ENCODE results near the gene CALCA. TPM values are rescaled to one million over a fixed set of nuclear protein-coding genes. Genes with fewer than 3 reads are reported as not detected.

The CALCA gene
- total and polyA plus RNA-seq, 2 experiments from 2014 or later: 1.9 to 2.5 TPM

DNA sequence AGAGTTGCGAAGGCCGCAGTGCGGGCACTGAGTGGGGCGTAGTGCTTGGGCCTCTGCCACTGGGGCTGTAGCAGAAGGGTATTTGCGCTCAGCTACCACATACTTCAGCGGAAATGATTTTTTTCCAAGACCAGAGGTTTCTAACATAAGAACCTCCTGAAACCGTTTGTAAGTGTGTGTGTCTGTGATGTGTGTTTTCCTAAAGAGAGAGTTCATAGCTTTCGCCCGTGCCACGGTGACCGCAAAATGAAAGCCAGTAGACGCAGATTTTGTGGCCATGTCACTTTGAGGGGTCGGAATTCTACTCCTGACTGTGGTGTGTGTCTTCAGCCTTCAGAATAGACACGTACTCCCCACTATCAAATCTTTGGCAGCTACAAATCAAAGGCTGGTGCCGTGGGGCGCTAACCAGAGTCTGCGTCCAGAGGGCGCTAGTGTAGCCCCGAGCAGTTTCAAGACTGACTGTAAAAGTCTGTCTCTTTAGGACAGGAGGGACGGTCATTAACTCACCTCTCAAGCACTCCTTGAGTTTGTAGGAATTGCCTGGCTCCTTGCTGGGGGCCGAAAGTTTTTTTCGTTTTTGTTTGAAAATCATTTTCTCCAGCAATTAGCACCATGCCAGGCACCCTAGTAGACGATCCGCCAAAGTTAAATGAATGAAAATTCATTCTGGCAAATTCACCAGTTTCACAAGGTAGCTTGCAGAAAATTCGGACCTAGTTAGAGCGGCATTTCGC lies 2.5 kb upstream of the CALCA start:
- Mint-ChIP-seq H3K4me3 (peak overlapping the region; percentile 77), H3K4me1 (peaks cover 52% of the 10 kb centered on the region), H3K27me3 (ENCODE audit: insufficient read depth, low read depth, poor library complexity) (peaks cover 68% of the 10 kb centered on the region), H3K9me3 (no peaks in the 10 kb centered on the region; the same call in 2 of the 3 replicates), H3K36me3 (ENCODE audit: low read depth) (no peaks in the 10 kb centered on the region), H3K27ac (no peak overlapping the region)
- peak overlapping the region; percentile 74 for H3K4me3 ChIP-seq
- no peaks in the 10 kb centered on the region for H3K79me2 ChIP-seq (replicated peaks; ENCODE audit: insufficient read depth)
- no peaks in the 10 kb centered on the region for H3F3A ChIP-seq (replicated peaks; ENCODE audit: low read depth)
- DNase-seq (ENCODE audit: low spot score) (peak; percentile 86), ATAC-seq (peak; percentile 72)
- H3K9me2 ChIP-seq (ENCODE audit: insufficient read depth): peaks cover 4% of the 10 kb centered on the region; the same call in 1 of the 2 replicates
- H3K27ac ChIP-seq (ENCODE audit: low read depth): no peak overlapping the region
- H3K4me2 ChIP-seq: peak overlapping the region; percentile 95
- no peaks in the 10 kb centered on the region for H3K36me3 ChIP-seq (ENCODE audit: insufficient read depth)
- peaks cover 8% of the 10 kb centered on the region; the same call in 1 of the 2 replicates for H4K20me1 ChIP-seq (replicated peaks; ENCODE audit: insufficient read depth)
- H3K4me1 ChIP-seq (ENCODE audit: insufficient read depth): peaks cover 39% of the 10 kb centered on the region
- peaks cover 97% of the 10 kb centered on the region for H3K27me3 ChIP-seq (ENCODE audit: insufficient read depth)
- no peak overlapping the region for H2AFZ ChIP-seq
- 0 out of 2 replicates have a peak, but pooled peaks have one; percentile 10 for TF ChIP-seq CREB1 (CRISPR knock-in tag; IDR thresholded peaks at IDR 0.05; ENCODE audit: low read depth)
- TF ChIP-seq NANOG (IDR thresholded peaks at IDR 0.05; ENCODE audit: borderline replicate concordance): no peak
- TF ChIP-seq EZH2 (IDR thresholded peaks at IDR 0.05; ENCODE audit: low read depth, unreplicated experiment): peak; percentile 24
- TF ChIP-seq, protein P1, sequence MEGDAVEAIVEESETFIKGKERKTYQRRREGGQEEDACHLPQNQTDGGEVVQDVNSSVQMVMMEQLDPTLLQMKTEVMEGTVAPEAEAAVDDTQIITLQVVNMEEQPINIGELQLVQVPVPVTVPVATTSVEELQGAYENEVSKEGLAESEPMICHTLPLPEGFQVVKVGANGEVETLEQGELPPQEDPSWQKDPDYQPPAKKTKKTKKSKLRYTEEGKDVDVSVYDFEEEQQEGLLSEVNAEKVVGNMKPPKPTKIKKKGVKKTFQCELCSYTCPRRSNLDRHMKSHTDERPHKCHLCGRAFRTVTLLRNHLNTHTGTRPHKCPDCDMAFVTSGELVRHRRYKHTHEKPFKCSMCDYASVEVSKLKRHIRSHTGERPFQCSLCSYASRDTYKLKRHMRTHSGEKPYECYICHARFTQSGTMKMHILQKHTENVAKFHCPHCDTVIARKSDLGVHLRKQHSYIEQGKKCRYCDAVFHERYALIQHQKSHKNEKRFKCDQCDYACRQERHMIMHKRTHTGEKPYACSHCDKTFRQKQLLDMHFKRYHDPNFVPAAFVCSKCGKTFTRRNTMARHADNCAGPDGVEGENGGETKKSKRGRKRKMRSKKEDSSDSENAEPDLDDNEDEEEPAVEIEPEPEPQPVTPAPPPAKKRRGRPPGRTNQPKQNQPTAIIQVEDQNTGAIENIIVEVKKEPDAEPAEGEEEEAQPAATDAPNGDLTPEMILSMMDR (conservative IDR thresholded peaks at IDR 0.05; ENCODE audit: low read depth in 2 of 2): peak; percentile 78 to 90

DNA sequence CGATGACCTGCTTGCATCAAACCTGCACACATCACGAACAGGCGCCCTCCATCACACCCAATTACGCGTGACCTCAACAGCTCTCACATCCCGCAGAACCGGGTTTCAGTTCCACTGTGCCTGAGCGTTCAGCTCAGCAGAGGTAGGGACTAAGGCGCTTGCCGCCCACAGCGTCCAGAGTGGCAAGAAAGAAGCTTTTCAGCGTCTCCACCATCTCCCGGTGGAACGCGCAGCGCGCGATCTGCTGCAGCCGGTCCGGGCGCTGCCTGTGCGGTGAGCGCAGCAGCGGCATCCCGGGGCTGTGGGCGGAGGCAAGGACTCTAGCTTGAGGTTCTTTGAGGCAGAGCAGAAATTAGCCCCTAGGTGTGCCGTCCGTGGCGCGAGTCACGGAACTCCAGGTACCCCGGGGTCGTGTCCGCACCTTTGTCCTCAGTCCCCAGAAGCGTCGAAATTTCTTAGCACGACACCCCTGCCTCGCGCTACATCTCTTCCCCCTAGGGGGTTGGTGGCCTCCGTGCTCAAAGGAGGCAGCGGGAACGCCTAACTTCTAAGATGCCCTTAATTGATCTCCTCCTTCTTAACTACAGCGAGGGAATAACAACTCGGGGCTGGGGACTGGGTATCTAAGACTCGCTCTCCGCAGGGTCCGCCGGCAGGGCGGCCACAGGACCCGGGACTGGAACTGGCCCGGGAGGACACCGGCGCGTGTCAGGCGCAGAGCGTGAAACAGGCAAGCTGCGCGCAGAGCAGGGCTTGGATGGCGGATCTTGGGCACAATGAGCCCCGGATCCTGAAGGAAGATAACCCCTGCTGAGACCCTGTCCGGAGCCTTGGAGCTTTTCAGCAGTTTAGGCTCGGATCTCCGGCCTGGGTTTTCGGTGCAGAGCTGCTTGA lies 1.7 kb upstream of the CALCA start:
- Histone ChIP-seq H3K9me2 (ENCODE audit: insufficient read depth) (no peaks in the 10 kb centered on the region), H2AFZ (no peak overlapping the region; the same call in 1 of the 2 replicates), H3K4me1 (ENCODE audit: insufficient read depth) (peaks cover 36% of the 10 kb centered on the region), H3K27ac (ENCODE audit: low read depth) (no peak overlapping the region), H3K4me2 (peak overlapping the region; percentile 95), H3K79me2 (replicated peaks; ENCODE audit: insufficient read depth) (no peaks in the 10 kb centered on the region), H3K4me3 (peak overlapping the region; percentile 74), H3F3A (replicated peaks; ENCODE audit: low read depth) (no peaks in the 10 kb centered on the region), H3K27me3 (ENCODE audit: insufficient read depth) (peaks cover 89% of the 10 kb centered on the region), H4K20me1 (replicated peaks; ENCODE audit: insufficient read depth) (peaks cover 8% of the 10 kb centered on the region; the same call in 1 of the 2 replicates), H3K36me3 (ENCODE audit: insufficient read depth) (no peaks in the 10 kb centered on the region)
- TF ChIP-seq EZH2 (IDR thresholded peaks at IDR 0.05; ENCODE audit: low read depth, unreplicated experiment) (peak; percentile 59), EZH2phosphoT487 (IDR thresholded peaks at IDR 0.05; ENCODE audit: unreplicated experiment) (peak; percentile 62)
- TF ChIP-seq, protein P2, sequence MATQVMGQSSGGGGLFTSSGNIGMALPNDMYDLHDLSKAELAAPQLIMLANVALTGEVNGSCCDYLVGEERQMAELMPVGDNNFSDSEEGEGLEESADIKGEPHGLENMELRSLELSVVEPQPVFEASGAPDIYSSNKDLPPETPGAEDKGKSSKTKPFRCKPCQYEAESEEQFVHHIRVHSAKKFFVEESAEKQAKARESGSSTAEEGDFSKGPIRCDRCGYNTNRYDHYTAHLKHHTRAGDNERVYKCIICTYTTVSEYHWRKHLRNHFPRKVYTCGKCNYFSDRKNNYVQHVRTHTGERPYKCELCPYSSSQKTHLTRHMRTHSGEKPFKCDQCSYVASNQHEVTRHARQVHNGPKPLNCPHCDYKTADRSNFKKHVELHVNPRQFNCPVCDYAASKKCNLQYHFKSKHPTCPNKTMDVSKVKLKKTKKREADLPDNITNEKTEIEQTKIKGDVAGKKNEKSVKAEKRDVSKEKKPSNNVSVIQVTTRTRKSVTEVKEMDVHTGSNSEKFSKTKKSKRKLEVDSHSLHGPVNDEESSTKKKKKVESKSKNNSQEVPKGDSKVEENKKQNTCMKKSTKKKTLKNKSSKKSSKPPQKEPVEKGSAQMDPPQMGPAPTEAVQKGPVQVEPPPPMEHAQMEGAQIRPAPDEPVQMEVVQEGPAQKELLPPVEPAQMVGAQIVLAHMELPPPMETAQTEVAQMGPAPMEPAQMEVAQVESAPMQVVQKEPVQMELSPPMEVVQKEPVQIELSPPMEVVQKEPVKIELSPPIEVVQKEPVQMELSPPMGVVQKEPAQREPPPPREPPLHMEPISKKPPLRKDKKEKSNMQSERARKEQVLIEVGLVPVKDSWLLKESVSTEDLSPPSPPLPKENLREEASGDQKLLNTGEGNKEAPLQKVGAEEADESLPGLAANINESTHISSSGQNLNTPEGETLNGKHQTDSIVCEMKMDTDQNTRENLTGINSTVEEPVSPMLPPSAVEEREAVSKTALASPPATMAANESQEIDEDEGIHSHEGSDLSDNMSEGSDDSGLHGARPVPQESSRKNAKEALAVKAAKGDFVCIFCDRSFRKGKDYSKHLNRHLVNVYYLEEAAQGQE (IDR thresholded peaks at IDR 0.05; ENCODE audit: unreplicated experiment): no peak
- Mint-ChIP-seq H3K27ac (no peak overlapping the region), H3K4me1 (peaks cover 54% of the 10 kb centered on the region), H3K36me3 (ENCODE audit: low read depth) (no peaks in the 10 kb centered on the region), H3K4me3 (peak overlapping the region; percentile 77), H3K9me3 (no peaks in the 10 kb centered on the region; the same call in 2 of the 3 replicates), H3K27me3 (ENCODE audit: insufficient read depth, low read depth, poor library complexity) (peaks cover 72% of the 10 kb centered on the region)
- ATAC-seq: peak; percentile 24
- DNase-seq (ENCODE audit: low spot score): peak; percentile 75
